Stomach smooth muscle (tissue), 2 donors: ENCODE results near the gene ENDOU.

Experiments
- H3K27ac ChIP-seq: one replicate; pipeline ENCODE4 v1.7.0; 2013; ENCODE audit warnings: mild to moderate bottlenecking, low read length, inconsistent platforms
- H3K27me3 ChIP-seq, 2 donors: one replicate each; pipeline ENCODE4 v1.7.0; 2013; ENCODE audit warnings: low read length in 2 of 2; ENCODE audit not compliant: insufficient read depth in 2 of 2, control insufficient read depth in 1 of 2
- H3K36me3 ChIP-seq, 2 donors: one replicate each; pipeline ENCODE4 v1.7.0; 2013; ENCODE audit warnings: low read length in 2 of 2; ENCODE audit not compliant: control insufficient read depth in 2 of 2, insufficient read depth in 2 of 2
- H3K4me1 ChIP-seq: one replicate; pipeline ENCODE4 v1.7.0; 2013; ENCODE audit warnings: low read length; ENCODE audit not compliant: control insufficient read depth, insufficient read depth
- H3K4me3 ChIP-seq, 2 donors: one replicate each; pipeline ENCODE4 v1.7.0; 2013; ENCODE audit warnings: low read length in 2 of 2
- H3K9ac ChIP-seq, 2 donors: one replicate each; pipeline ENCODE4 v1.7.0; 2013; ENCODE audit warnings: low read length in 2 of 2, mild to moderate bottlenecking in 1 of 2
- H3K9me3 ChIP-seq, 2 donors: one replicate each; pipeline ENCODE4 v1.7.0; 2013; ENCODE audit warnings: low read length in 2 of 2; ENCODE audit not compliant: control insufficient read depth in 2 of 2
- donor health status: healthy.
- donor health status: Pancreatic carcinoma.

Gene ENDOU

DNA sequence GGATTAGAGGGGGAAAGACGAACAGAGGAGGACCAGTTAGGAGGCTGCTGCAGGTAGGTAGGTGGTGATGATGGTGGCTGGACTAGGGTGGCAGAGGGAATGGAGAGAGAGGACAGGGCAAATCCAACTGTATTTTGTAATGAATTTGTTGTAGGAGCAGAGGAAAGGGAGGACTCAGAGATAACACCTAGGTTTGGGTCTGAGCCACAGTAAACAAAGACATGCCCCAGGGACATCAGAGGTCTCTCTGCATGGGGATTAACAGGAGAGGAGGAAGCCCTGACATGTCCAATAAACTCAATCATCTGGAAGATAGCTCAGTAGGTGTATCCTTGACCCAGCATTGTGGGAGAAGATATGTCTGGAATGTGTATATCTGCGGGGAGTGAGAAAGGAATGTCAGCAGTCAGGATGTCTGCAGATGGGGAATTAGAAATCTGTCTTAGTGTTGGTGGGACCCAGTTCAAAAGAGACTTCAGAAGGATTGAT is 43.1 kb upstream of the ENDOU start:
- Histone ChIP-seq H3K27ac (no peak overlapping the region), H3K4me3 (no peak overlapping the region), H3K36me3 (no peaks in the 10 kb centered on the region), H3K9ac (no peak overlapping the region), H3K9me3 (no peaks in the 10 kb centered on the region), H3K27me3 (no peaks in the 10 kb centered on the region), H3K4me1 (peaks cover 12% of the 10 kb centered on the region)

DNA sequence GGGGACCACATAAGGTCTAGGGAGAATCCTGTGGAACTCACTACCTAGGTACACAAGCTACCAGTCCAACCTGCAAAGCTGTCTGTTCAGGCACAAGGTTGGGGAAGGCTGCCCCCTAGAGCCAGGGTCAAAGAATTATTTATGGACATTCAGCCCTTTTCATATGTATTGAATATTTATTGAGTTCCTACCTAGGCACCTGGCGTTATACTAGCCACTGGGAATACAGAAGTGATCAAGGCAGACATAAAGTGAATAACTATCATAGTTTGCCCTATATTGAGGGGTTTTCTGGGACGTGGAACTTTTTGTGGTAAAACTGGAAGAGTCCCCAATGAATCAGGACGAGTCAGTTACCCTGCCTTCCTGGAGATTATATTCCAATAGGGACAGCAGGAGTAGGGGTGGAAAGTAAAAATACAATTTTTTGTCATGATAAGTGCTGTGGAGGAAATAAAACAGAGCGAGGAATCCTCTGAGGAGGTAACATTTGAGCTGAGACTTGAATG is 42.0 kb upstream of the ENDOU start:
- Histone ChIP-seq H3K9ac (no peak overlapping the region), H3K4me1 (peaks cover 12% of the 10 kb centered on the region), H3K27me3 (no peaks in the 10 kb centered on the region), H3K36me3 (no peaks in the 10 kb centered on the region), H3K9me3 (no peaks in the 10 kb centered on the region), H3K4me3 (no peak overlapping the region), H3K27ac (no peak overlapping the region)

DNA sequence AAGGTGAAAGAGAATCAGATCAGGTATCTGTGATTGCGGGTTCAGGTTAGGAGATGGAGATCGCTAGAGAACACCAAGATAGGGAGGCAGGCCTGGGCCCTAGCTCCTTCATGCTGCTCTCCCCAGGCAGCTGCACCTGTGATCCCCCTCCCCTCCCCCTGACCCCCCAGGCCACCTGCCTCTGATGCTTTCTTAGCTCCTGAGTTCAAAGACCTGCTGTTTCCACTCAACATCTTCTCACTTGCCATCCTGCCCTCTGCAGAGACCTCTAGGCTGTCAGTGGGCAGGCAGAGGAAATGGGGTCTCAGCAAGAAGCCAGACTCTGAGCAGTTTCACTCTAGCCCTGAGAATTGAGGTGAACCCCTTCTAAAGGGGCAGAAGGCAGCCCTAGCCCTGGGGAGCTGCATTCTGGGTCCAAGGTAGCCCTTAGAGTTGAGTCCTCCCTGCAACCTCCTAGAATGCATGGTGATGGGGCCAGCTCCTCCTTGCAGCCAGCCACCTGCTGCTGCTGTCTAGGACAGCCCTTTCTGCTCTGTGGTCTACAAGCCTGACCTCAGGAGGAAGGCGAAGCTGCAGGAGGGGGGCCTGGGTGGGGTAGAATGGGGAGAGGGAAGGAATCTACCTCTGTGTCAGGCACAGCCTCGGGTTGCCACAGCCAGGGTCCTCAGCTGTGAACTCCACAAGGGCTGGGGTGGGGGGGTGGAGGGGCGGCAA is 41.4 kb upstream of the ENDOU start:
- no peaks in the 10 kb centered on the region for H3K9me3 ChIP-seq
- no peak overlapping the region for H3K27ac ChIP-seq
- no peak overlapping the region for H3K4me3 ChIP-seq
- H3K36me3 ChIP-seq, result no peaks in the 10 kb centered on the region
- H3K27me3 ChIP-seq, result no peaks in the 10 kb centered on the region
- peaks cover 10% of the 10 kb centered on the region for H3K4me1 ChIP-seq
- H3K9ac ChIP-seq, result no peak overlapping the region

DNA sequence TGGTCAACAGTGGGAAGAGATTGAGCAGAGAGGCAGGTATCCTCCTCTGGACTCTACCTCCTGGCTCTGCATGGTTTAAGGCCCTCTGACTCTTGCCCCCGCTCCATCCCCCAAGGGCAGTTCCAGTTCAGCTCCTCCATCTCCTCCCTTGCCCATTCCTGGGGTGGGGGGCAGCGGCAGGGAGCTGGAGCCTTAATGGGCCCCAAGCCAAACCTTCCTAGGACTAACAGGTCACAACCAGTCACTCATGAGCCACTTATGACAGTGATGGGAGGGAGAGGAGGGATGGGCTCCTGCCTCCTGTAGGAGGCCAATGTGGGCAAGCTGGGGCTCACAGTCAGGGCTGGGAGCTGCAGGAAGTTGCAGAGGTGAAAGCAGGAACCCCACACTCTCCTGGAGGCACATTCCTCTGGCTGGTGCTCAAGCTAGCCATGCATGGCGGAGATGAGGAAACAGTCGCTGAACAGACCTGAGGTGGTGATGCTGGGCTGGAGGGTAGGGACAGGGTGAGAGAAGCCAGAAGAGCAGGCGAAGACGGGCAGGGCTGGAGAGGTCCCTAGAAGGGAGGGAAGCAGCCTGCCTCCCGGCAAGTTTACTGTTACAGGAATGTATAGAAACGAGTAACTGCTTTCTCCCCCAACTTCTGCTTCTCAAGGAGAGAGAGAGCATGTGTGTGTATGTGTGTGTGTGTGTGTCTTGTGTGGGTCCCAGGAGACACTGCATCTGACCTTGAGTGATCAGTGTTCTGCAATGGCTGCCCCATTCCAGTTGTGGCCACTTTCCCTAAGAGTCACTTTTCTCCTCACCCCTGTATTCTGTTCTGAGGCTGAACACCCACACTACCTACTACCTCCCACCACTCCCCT is 38.4 kb upstream of the ENDOU start:
- no peak overlapping the region for H3K4me3 ChIP-seq
- H3K36me3 ChIP-seq, result no peaks in the 10 kb centered on the region
- no peaks in the 10 kb centered on the region for H3K9me3 ChIP-seq
- no peaks in the 10 kb centered on the region for H3K27me3 ChIP-seq
- peaks cover 18% of the 10 kb centered on the region for H3K4me1 ChIP-seq
- no peak overlapping the region for H3K9ac ChIP-seq
- H3K27ac ChIP-seq, result no peak overlapping the region

DNA sequence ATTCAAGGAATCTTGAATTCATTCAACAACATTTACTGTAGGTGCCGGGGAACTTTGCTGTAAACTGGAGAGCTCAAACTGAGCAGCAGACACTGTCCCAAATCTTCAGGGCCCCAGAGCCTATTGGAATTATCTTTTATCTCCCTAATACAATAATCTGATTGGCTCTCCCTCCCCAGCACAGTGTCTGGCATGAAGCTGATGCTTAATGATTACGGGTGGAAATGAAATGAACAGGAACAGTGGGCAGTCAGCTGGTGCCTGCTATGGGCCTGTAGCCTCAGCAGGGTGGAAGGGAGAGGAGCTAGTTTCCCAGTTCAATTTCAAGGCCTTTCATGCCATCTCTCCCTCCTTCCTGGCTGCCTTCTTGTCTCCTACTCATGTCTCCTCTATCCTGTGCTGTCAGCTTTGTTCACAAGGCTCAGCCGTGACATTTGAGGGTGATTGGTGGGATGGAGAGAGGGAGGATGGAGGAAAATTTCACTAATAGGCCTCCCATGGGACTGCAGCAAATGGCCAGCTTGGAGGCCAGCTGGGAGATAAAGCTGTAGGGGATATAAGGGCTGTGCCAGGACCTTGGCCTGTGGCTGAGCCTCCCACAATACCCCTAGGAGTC is 37.7 kb upstream of the ENDOU start:
- Histone ChIP-seq H3K4me1 (peaks cover 26% of the 10 kb centered on the region), H3K27ac (no peak overlapping the region)

DNA sequence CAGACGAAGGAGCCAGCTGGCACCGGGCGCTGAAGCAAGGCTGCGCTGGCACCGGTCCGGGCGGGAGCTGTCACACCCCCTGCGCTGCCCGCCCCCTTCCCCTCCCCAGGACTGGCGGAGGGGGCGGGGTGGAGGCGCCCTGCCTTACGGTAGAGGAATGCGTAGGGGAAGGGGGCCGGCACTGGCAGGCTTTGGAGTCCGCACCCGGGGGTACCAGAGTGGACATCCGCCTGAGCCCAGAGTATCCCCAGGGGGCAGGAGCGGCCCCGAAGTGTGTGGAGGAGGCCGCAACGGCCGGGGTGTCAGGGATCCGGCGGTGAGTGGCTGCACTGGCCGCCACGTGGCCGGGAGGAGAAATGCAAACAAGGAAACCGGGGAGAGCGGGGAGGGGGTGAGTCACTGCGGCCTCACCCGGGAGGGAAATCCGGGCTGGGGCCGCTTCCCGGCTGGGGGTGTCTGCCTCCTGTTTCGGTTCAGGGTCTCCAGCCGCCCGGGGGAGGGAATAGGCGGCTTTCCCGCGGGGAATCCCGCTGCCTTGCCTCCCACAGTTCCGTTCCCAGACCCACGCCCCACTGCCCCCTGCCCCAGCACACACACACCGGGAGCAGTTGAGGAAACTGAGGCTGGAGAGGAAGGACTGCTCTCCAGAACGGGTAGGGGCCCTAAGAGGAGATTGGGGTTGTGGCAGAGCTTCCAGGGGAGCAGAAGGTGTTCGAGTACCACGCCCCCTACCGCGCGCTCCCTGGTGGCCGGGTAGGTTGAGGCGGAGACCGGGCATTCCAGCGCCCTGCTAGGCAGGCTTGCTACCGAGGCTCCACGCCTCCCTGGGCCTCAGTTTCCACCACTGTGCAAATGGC is 33.8 kb upstream of the ENDOU start, which contains the start of gene RAPGEF3:
RAPGEF3 (minus strand) TSS at position 47 of the 857 bp plus-strand sequence. CDS start 324 bp downstream, outside the sequence.
- no peaks in the 10 kb centered on the region for H3K9me3 ChIP-seq
- peak within 1 kb of the TSS; percentile 83 to 84 for H3K4me3 ChIP-seq
- H3K27me3 ChIP-seq, result no peaks in the 10 kb centered on the region
- H3K9ac ChIP-seq, result peak within 1 kb of the TSS; percentile 68 to 82
- no peaks in the 10 kb centered on the region for H3K36me3 ChIP-seq
- peaks cover 23% of the 10 kb centered on the region for H3K4me1 ChIP-seq
- peak within 1 kb of the TSS; percentile 41 for H3K27ac ChIP-seq

More for the DNA sequence above, 37.7 kb upstream of the ENDOU start:
- H3K9ac ChIP-seq, result no peak overlapping the region
- H3K36me3 ChIP-seq, result no peaks in the 10 kb centered on the region
- no peaks in the 10 kb centered on the region for H3K27me3 ChIP-seq
- no peaks in the 10 kb centered on the region for H3K9me3 ChIP-seq
- H3K4me3 ChIP-seq, result no peak overlapping the region

DNA sequence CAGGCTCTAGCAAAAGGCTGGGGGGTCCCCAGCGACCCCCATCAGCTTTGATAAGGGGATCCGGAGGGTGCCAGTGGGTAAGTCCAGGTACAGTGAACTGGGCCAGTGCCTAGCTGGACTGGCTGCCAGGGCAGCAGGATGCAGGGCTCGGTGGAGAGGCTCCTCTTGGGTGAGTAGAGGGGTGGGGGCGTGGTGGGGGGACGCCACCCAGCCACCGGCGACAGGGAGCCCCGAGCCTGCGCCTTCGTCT is 33.2 kb upstream of the ENDOU start:
- Histone ChIP-seq H3K4me1 (peaks cover 28% of the 10 kb centered on the region), H3K27me3 (no peaks in the 10 kb centered on the region), H3K4me3 (peak overlapping the region; percentile 83 to 84), H3K9ac (peak overlapping the region in 1 of 2 donors; percentile 82), H3K9me3 (no peaks in the 10 kb centered on the region), H3K36me3 (no peaks in the 10 kb centered on the region), H3K27ac (peak overlapping the region; percentile 41)

DNA sequence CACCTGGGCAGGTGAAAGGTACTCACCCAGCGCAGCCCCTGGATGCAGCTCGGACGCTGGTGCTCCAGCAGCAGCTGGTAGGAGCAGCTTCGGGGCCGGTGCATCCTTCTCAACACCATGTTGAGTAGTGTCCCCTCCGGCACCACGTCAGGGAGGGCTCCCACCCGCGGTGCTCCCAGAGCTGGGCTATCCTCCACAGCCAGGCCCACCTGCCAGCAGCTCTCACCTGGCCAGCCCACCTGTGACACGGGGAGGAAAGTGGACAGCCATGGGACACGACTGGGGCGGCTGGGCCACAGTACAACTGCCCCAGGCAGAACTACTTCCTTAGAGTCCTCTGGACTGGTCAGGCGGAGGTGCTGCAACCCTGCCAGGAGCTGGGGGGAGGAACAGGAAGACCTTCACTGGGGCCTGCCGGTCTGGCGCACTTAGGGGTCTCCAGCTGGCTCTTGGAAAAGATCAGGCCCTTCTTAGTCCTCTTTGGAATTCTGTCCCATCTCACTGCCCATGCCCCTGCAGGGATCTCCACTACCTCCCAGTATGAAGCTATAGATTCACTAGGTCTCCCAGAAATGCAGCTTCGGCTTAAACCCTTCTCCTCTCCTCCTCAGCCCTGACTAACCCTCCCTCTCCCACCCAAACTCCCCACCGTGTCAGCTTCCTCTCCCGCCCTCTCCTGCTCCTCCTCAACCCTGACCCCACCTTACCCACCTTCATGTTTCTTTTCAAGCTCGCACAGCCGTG is 32.7 kb upstream of the ENDOU start:
- no peaks in the 10 kb centered on the region for H3K27me3 ChIP-seq
- peak overlapping the region; percentile 47 to 82 for H3K9ac ChIP-seq
- no peaks in the 10 kb centered on the region for H3K9me3 ChIP-seq
- H3K36me3 ChIP-seq, result no peaks in the 10 kb centered on the region
- peak overlapping the region; percentile 83 to 84 for H3K4me3 ChIP-seq
- H3K27ac ChIP-seq, result peak overlapping the region; percentile 41
- H3K4me1 ChIP-seq, result peaks cover 33% of the 10 kb centered on the region

DNA sequence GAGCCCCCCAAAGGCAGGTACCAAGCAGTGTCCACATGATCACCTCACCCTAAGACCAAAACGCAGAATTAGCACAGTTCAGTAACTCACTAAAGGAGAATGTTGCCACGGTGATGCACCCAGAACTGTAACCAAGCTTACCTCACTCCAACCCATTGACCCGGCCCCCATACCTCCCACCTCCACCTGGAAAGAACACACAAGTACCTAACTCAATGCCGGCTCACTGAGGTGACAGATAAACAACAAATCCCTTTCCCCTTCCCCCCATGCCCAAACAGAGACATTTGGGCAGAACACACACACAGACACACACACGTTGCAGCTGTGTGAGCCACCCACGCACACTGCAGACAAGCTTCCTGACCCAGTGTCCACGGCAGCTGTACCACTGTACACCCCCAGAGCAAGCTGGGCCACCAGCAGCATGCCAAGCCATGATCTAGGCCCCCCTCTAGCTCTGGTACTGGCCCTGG is 32.1 kb upstream of the ENDOU start:
- Histone ChIP-seq H3K27ac (peak overlapping the region; percentile 24), H3K9ac (peak overlapping the region; percentile 33 to 47), H3K36me3 (no peaks in the 10 kb centered on the region), H3K4me3 (peak overlapping the region; percentile 83 to 84), H3K9me3 (no peaks in the 10 kb centered on the region), H3K27me3 (no peaks in the 10 kb centered on the region), H3K4me1 (peaks cover 37% of the 10 kb centered on the region)
